GM11168 (cell line): ENCODE data around the gene C2CD2.
"Not testable (repeated sequence)": the region's sequence is repeated elsewhere in the genome, so short reads cannot be mapped to it uniquely, and the experiment has no call there.

ENCODE experiments used
- in situ Hi-C: fragments of 300-500 bp; cut with MboI; formaldehyde crosslinking; loops from one replicate; pipeline ENCODE4 v1.12.0; 2022; ENCODE audit warnings: low sequenced_read_pairs; ENCODE audit not compliant: unreplicated experiment

C2CD2 gene

GRCh38 chr21:41953831-41954653 is at the start of gene C2CD2:
C2CD2 (minus strand) TSS chr21:41954018; CDS start chr21:41953648, 370 bp downstream.
- in situ Hi-C loops, result no loop called here

GRCh38 chr21:42003051-42003461 is 49.2 kb upstream of the C2CD2 start:
- in situ Hi-C loops, result loop anchor here (10.0 kb wide), 1 partner anchor 112 kb away; no protein-coding TSS in a partner anchor

GRCh38 chr21:42002421-42002958 is 48.7 kb upstream of the C2CD2 start:
- in situ Hi-C loops, result loop anchor here (10.0 kb wide), 1 partner anchor 112 kb away; no protein-coding TSS in a partner anchor

GRCh38 chr21:42001781-42002180 is 48.0 kb upstream of the C2CD2 start:
- in situ Hi-C loops, result loop anchor here (10.0 kb wide), 1 partner anchor 113 kb away; no protein-coding TSS in a partner anchor

GRCh38 chr21:42000908-42001307 is 47.1 kb upstream of the C2CD2 start:
- in situ Hi-C loops, result loop anchor here (10.0 kb wide), 1 partner anchor 114 kb away; no protein-coding TSS in a partner anchor

- in situ Hi-C loops, result no loop called here
Measured at GRCh38 chr21:41997657-41998056, 43.8 kb upstream of the C2CD2 start.

- in situ Hi-C loops, result no loop called here
Measured at GRCh38 chr21:41995577-41995976, 41.8 kb upstream of the C2CD2 start.

GRCh38 chr21:41994613-41995012 is 40.8 kb upstream of the C2CD2 start:
- in situ Hi-C loops, result not testable (repeated sequence)

- in situ Hi-C loops, result no loop called here
Measured at GRCh38 chr21:41993744-41994143, 39.9 kb upstream of the C2CD2 start.

- in situ Hi-C loops, result no loop called here
Measured at GRCh38 chr21:41992576-41992975, 38.8 kb upstream of the C2CD2 start.

GRCh38 chr21:41991659-41992058 is 37.8 kb upstream of the C2CD2 start:
- in situ Hi-C loops, result no loop called here

- in situ Hi-C loops, result no loop called here
Measured at GRCh38 chr21:41989698-41990097, 35.9 kb upstream of the C2CD2 start.

GRCh38 chr21:41987310-41987709 is 33.5 kb upstream of the C2CD2 start:
- in situ Hi-C loops, result no loop called here

GRCh38 chr21:41985662-41986416 is 32.0 kb upstream of the C2CD2 start:
- in situ Hi-C loops, result no loop called here

GRCh38 chr21:41983229-41983628 is 29.4 kb upstream of the C2CD2 start:
- in situ Hi-C loops, result no loop called here

GRCh38 chr21:41980561-41980960 is 26.7 kb upstream of the C2CD2 start:
- in situ Hi-C loops, result no loop called here

- in situ Hi-C loops, result no loop called here
Measured at GRCh38 chr21:41979751-41980369, 26.0 kb upstream of the C2CD2 start.

GRCh38 chr21:41979335-41979734 is 25.5 kb upstream of the C2CD2 start:
- in situ Hi-C loops, result no loop called here

- in situ Hi-C loops, result no loop called here
Measured at GRCh38 chr21:41977034-41977950, 23.5 kb upstream of the C2CD2 start.
